ENCODE measurements around the gene CPNE6. TPM values are rescaled to one million over a fixed set of nuclear protein-coding genes. Genes with fewer than 3 reads are reported as not detected.

The CPNE6 gene
- polyA plus RNA-seq, 1 experiment, result not detected

DNA sequence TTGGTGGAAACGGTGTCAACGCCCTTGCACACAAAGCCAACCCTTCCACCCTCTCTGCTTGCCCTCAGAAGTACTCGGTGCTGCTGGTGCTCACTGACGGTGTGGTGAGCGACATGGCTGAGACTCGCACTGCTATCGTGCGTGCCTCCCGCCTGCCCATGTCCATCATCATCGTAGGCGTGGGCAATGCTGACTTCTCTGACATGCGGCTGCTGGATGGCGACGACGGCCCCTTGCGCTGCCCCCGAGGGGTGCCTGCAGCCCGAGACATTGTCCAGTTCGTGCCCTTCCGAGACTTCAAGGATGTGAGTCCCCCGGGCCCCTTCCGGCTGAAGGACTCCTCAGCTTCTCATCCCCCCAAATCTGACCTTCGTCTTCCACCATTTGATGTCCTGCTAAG is 5.7 kb downstream of the CPNE6 start:
- CTCF ChIA-PET, result interaction anchor here (1.1 kb wide), 1 partner anchor 13 kb away, joined by 7 read pairs; no protein-coding TSS in a partner anchor
- DNase-seq (ENCODE audit: low read depth, low spot score), result no peak
- TF ChIP-seq, protein P1, sequence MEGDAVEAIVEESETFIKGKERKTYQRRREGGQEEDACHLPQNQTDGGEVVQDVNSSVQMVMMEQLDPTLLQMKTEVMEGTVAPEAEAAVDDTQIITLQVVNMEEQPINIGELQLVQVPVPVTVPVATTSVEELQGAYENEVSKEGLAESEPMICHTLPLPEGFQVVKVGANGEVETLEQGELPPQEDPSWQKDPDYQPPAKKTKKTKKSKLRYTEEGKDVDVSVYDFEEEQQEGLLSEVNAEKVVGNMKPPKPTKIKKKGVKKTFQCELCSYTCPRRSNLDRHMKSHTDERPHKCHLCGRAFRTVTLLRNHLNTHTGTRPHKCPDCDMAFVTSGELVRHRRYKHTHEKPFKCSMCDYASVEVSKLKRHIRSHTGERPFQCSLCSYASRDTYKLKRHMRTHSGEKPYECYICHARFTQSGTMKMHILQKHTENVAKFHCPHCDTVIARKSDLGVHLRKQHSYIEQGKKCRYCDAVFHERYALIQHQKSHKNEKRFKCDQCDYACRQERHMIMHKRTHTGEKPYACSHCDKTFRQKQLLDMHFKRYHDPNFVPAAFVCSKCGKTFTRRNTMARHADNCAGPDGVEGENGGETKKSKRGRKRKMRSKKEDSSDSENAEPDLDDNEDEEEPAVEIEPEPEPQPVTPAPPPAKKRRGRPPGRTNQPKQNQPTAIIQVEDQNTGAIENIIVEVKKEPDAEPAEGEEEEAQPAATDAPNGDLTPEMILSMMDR (IDR thresholded peaks at IDR 0.05; ENCODE audit: low read depth, low read length), result no peak
- Histone ChIP-seq H3K4me3 (ENCODE audit: low read depth, low read length) (no peak overlapping the region), H3K27me3 (ENCODE audit: control insufficient read depth, insufficient read depth, low read length) (peaks cover 60% of the 10 kb centered on the region), H3K27ac (ENCODE audit: low read depth, low read length) (no peak overlapping the region), H3K9me3 (ENCODE audit: control insufficient read depth, insufficient read depth, low read length) (no peaks in the 10 kb centered on the region)
- POLR2A ChIA-PET, result no interaction called here

DNA sequence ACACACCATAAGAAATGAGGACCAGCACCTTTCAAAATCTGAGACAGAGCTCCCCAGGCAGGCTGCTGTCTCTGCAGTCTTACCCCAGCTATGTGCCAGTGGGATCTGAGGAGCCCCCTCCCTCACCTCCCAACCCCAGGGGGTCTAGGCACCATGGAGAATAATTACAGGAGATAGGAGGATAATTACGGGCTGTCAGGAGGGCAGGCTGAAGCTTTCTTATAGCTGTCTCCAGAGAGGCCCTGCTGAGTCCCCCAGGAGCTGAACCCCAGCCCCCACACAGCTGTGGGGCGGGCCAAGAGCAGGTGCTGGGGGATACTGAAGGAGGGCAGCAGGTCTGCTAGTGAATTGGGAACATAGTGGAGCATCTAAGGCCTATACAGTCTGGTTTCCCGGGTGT is 6.8 kb downstream of the CPNE6 start:
- CTCF ChIA-PET, result interaction anchor here (1.2 kb wide), 1 partner anchor 12 kb away, joined by 4 read pairs; no protein-coding TSS in a partner anchor
- POLR2A ChIA-PET, result interaction anchor here (0.6 kb wide), 1 partner anchor 58 kb away, joined by 3 read pairs; the partner anchor contains the start of gene PSME1
- Histone ChIP-seq H3K4me3 (ENCODE audit: low read depth, low read length) (no peak overlapping the region), H3K27me3 (ENCODE audit: control insufficient read depth, insufficient read depth, low read length) (peaks cover 60% of the 10 kb centered on the region), H3K27ac (ENCODE audit: low read depth, low read length) (no peak overlapping the region), H3K9me3 (ENCODE audit: control insufficient read depth, insufficient read depth, low read length) (no peaks in the 10 kb centered on the region; the same call in 1 of the 2 replicates)
- TF ChIP-seq, protein P1 (IDR thresholded peaks at IDR 0.05; ENCODE audit: low read depth, low read length), result no peak
- DNase-seq (ENCODE audit: low read depth, low spot score), result no peak

GRCh38 chr14:24079491-24080141 is 8.3 kb downstream of the CPNE6 start:
- H3K4me3 ChIP-seq (ENCODE audit: low read depth, low read length), result no peak overlapping the region
- no peak overlapping the region for H3K27ac ChIP-seq (ENCODE audit: low read depth, low read length)
- no peak for DNase-seq (ENCODE audit: low read depth, low spot score)
- TF ChIP-seq, protein P1 (IDR thresholded peaks at IDR 0.05; ENCODE audit: low read depth, low read length), result no peak
- ChIA-PET CTCF (interaction anchor here (1.0 to 4.3 kb wide), 7 partner anchors 12 to 82 kb away, joined by 3 to 29 read pairs (median 5); partner anchors contain the start of genes IRF9 and PCK2), POLR2A (interaction anchor here (0.6 kb wide), 1 partner anchor 14 kb away, joined by 4 read pairs; no protein-coding TSS in a partner anchor)
- H3K9me3 ChIP-seq (ENCODE audit: control insufficient read depth, insufficient read depth, low read length), result no peaks in the 10 kb centered on the region; the same call in 1 of the 2 replicates
- H3K27me3 ChIP-seq (ENCODE audit: control insufficient read depth, insufficient read depth, low read length), result peaks cover 63% of the 10 kb centered on the region

DNA sequence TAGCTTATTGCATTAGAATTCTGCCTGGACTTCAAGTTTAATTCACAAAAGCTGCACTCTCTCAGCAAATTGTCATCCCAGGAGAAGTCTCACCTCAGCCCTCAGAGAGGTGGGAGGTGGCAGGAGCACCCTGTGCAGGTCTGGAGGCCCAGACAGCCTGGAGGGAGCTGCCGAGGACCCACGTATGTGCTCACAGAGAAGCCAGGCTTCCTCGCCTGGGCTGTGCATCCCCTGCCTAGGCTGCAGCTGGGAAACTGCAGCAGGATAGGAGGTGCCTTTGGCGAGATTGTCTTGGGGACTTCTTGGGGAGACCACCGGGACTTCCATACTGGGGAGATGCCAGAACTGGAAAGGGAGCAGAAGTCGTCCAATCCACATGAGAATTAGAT is 8.8 kb downstream of the CPNE6 start:
- peaks cover 66% of the 10 kb centered on the region for H3K27me3 ChIP-seq (ENCODE audit: control insufficient read depth, insufficient read depth, low read length)
- H3K27ac ChIP-seq (ENCODE audit: low read depth, low read length), result no peak overlapping the region
- no peak for DNase-seq (ENCODE audit: low read depth, low spot score)
- H3K4me3 ChIP-seq (ENCODE audit: low read depth, low read length), result no peak overlapping the region
- CTCF ChIA-PET, result interaction anchor here (1.0 to 4.3 kb wide), 6 partner anchors 11 to 81 kb away, joined by 3 to 29 read pairs (median 11); partner anchors contain the start of genes IRF9 and PCK2
- POLR2A ChIA-PET, result interaction anchor here (0.6 to 2.1 kb wide), 2 partner anchors 13 to 22 kb away, joined by 4 to 6 read pairs; no protein-coding TSS in a partner anchor
- TF ChIP-seq, protein P1 (IDR thresholded peaks at IDR 0.05; ENCODE audit: low read depth, low read length), result no peak
- no peaks in the 10 kb centered on the region; the same call in 1 of the 2 replicates for H3K9me3 ChIP-seq (ENCODE audit: control insufficient read depth, insufficient read depth, low read length)
